HG02840 (cell line): Measurements from ENCODE around the gene ASB7.

Experiments used
- ATAC-seq: cut with Tn5 transposase; IDR thresholded peaks from one replicate; pipeline ENCODE4 v1.9.1; 2021; ENCODE audit warnings: mild to moderate bottlenecking, moderate library complexity, moderate number of reproducible peaks; ENCODE audit not compliant: unreplicated experiment, low FRiP score

ASB7 gene

GRCh38 chr15:100596792-100597191 is 5.6 kb upstream of the ASB7 start:
- ATAC-seq = peak; percentile 62

DNA sequence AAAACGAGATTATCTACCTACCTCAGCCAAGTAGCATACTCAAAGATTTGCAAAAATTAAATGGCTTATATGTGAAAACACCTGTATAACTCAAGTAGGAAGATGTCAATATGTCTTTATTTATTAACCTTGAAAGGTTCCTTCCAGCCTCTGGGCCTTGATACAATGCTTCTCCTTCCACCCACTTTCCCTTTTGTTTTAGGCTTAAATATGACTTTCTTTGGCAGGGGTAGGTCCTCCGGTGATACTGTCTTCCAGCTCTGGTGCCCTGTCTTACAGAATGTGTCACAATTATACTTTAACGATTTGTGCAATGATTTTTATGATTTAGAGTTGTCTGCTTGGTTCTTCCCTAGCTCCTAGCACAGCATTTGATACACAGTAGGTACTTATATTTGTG is 4.5 kb upstream of the ASB7 start:
- no peak for ATAC-seq

GRCh38 chr15:100598655-100599054 is 3.7 kb upstream of the ASB7 start:
- ATAC-seq = no peak

- ATAC-seq = no peak
Measured at GRCh38 chr15:100601163-100601562, 1.2 kb upstream of the ASB7 start.

GRCh38 chr15:100601617-100602063 is 749 bp upstream of the ASB7 start:
- ATAC-seq = no peak

DNA sequence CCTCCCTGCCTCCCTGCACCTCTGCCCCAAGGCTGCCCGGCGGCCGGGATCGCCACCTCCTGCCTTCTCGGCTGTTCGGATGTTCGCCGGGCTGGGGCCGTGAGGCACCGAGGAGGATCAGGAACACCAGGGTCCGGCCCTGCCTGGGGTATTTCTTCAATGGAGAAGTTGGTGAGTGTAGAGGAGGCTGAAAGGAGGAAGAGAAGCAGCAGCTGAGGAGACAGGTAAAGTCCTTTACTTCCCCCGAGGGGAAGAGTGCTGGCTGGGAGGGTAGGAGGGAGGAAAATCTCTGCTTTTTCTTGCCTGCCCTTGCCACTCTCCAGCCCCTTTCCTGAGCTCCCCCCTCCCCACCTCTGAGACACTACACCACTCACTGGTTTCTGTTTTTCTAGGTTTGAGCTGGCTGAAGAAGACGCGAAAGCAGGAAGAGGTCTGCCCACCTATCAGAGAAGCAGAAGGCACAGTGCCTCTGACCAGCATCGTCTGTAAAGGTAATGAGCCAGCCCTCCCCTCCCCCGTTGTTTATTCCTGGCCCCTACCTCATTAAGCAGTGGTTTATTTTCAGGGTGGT is 519 bp downstream of the ASB7 start:
- peak; percentile 30 for ATAC-seq

- ATAC-seq = no peak
Measured at GRCh38 chr15:100612539-100612938, 10.2 kb downstream of the ASB7 start.

- ATAC-seq = no peak
Measured at GRCh38 chr15:100613208-100613607, 10.8 kb downstream of the ASB7 start.

DNA sequence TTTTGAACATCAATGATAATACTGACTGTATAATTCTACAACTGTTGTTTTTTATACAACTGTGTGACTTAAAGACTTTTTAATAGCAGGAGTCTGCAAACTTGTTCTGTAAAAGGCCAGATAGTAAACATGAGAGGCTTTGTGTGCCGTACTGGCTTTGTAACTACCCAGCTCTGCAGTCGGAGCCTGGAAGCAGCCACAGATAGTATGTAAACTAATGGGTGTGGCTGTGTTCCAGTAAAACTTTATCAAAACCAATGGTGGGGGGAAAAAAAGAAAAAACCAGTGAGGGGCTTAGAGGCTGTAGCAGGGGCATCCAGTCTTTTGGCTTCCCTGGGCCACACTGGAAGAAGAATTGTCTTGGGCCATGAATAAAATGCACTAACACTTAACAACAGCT is 11.9 kb downstream of the ASB7 start:
- no peak for ATAC-seq

DNA sequence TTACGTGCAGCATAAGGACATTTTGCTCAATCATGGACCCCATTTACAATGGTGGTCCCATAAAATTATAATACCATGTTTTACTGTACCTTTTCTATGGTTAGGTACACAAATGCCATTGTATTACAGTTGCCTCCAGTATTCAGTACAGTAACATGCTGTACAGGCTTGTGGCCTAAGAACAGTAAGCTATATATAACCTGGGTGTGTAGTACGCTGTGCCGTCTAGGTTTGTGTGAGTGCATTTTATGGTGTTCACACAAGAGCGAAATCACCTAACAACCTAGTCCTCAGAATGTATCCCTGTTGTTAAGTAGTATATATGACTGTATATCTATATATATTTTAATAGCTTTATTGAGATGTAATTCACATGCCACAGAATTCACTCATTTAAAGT is 12.5 kb downstream of the ASB7 start:
- ATAC-seq = no peak

GRCh38 chr15:100615801-100616200 is 13.4 kb downstream of the ASB7 start:
- ATAC-seq = no peak

- ATAC-seq = no peak
Measured at GRCh38 chr15:100616700-100617099, 14.3 kb downstream of the ASB7 start.

GRCh38 chr15:100623301-100623700 is 20.9 kb downstream of the ASB7 start:
- ATAC-seq = no peak

DNA sequence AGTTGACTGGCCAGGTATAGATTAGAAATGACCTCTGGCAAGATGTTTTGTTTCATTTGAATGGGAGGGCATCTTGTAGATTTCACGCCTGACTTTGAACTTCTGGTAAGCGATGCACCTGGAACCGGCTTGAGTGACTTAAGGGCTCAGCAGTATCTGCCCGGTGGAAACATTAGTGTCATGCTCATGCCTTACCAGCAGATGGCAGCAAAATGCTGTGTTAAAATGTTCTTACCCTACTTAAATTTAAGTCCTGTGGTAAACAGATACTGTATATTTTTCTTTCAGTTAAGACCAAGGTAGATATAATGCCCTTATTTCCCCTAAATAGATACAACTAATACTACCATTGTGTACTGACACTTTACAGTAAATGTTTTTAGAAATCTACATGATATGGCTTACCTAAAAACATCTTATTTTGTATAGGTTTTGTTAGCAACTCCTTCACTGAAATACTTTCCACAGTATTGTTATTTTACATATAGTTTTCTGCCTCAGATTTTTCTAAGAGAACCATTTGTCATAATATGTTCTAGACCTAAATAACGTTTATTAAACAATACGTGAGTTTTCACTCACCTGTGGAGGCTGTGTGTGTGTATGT is 25.5 kb downstream of the ASB7 start:
- ATAC-seq = no peak

GRCh38 chr15:100628746-100629145 is 26.4 kb downstream of the ASB7 start:
- no peak for ATAC-seq

- ATAC-seq = no peak
Measured at GRCh38 chr15:100631831-100632230, 29.4 kb downstream of the ASB7 start.

GRCh38 chr15:100633763-100634075 is 31.3 kb downstream of the ASB7 start:
- no peak for ATAC-seq

GRCh38 chr15:100635406-100636071 is 33.1 kb downstream of the ASB7 start:
- no peak for ATAC-seq

GRCh38 chr15:100638177-100638730 is 35.9 kb downstream of the ASB7 start:
- ATAC-seq = no peak

GRCh38 chr15:100642213-100642949 is 40.0 kb downstream of the ASB7 start:
- no peak for ATAC-seq

GRCh38 chr15:100642950-100643338 is 40.6 kb downstream of the ASB7 start:
- no peak for ATAC-seq
